Measurements from ENCODE around the gene WDR41. TPM values are rescaled to one million over a fixed set of nuclear protein-coding genes. Genes with fewer than 3 reads are reported as not detected.
A peak's percentile ranks its signal among the peaks of the same experiment; 100 is the strongest.
"Not testable (repeated sequence)": the region's sequence is repeated elsewhere in the genome, so short reads cannot be mapped to it uniquely, and the experiment has no call there.

The WDR41 gene
- total RNA-seq, 1 experiment from 2014 or later, result 53.1 TPM

DNA sequence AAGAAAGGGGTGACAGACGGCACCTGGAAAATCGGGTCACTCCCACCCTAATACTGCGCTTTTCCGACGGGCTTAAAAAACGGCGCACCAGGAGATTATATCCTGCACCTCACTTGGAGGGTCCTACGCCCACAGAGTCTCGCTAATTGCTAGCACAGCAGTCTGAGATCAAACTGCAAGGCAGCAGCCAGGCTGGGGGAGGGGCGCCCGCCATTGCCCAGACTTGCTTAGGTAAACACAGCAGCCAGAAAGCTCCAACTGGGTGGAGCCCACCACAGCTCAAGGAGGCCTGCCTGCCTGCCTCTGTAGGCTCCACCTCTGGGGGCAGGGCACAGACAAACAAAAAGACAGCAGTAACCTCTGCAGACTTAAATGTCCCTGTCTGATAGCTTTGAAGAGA lies 17.1 kb downstream of the WDR41 start:
- DNase-seq; H3K36me3 ChIP-seq (replicated peaks; ENCODE audit: control insufficient read depth, insufficient read depth, low read length); H3K27me3 ChIP-seq (ENCODE audit: control insufficient read depth, insufficient read depth, low read length); H3K4me3 ChIP-seq (ENCODE audit: insufficient read depth, low read depth, low read length): not testable (repeated sequence)

- DNase-seq; H3K27me3 ChIP-seq (ENCODE audit: control insufficient read depth, insufficient read depth, low read length); H3K4me3 ChIP-seq (ENCODE audit: insufficient read depth, low read depth, low read length); H3K36me3 ChIP-seq (replicated peaks; ENCODE audit: control insufficient read depth, insufficient read depth, low read length): not testable (repeated sequence)
These were observed 23.2 kb downstream of the WDR41 start for GRCh38 chr5:77468875-77469274.

DNA sequence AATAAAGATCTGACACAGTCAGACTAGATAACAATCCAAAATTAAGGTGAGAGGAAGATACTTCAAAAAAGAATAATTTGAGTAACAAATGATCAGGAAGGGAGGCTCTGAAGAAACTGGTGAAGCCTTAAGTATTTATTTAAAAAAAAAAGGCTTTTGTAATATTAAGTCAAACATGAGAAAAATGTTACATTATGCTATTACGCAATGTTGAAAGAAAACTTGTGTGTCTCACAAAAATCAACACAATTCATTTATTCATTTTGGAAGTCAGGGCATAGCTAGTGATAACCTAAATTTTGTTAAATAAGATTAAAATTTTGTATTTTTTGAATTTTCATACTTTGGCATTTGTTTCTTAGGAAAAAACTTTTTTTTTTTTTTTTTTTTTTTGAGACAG lies 28.2 kb downstream of the WDR41 start:
- no peak for DNase-seq
- Histone ChIP-seq H3K4me3 (ENCODE audit: insufficient read depth, low read depth, low read length) (no peak overlapping the region), H3K27me3 (ENCODE audit: control insufficient read depth, insufficient read depth, low read length) (no peaks in the 10 kb centered on the region), H3K36me3 (replicated peaks; ENCODE audit: control insufficient read depth, insufficient read depth, low read length) (no peaks in the 10 kb centered on the region)

DNA sequence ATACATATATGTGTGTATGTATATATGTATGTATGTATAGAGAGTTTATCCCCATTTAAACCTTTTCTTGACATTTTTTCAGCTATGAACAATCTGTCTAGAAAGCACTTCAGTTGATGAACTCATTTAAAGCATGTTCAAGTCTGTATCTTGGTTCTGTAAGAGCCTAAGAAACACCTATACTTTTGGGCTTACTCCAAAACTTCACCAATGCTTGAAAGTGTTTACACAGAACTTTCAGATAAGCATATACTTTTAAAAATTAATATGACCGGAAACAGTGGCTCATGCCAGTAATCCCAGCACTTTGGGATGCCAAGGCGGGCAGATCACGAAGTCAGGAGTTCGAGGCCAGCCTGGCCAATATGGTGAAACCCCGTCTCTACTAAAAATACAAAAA lies 30.8 kb downstream of the WDR41 start:
- H3K27me3 ChIP-seq (ENCODE audit: control insufficient read depth, insufficient read depth, low read length), result no peaks in the 10 kb centered on the region
- no peak for DNase-seq
- no peaks in the 10 kb centered on the region for H3K36me3 ChIP-seq (replicated peaks; ENCODE audit: control insufficient read depth, insufficient read depth, low read length)
- H3K4me3 ChIP-seq (ENCODE audit: insufficient read depth, low read depth, low read length), result no peak overlapping the region

- H3K36me3 ChIP-seq (replicated peaks; ENCODE audit: control insufficient read depth, insufficient read depth, low read length), result no peaks in the 10 kb centered on the region
- no peak for DNase-seq
- no peak overlapping the region for H3K4me3 ChIP-seq (ENCODE audit: insufficient read depth, low read depth, low read length)
- H3K27me3 ChIP-seq (ENCODE audit: control insufficient read depth, insufficient read depth, low read length), result no peaks in the 10 kb centered on the region
These were observed 38.0 kb downstream of the WDR41 start for GRCh38 chr5:77454123-77454522.

DNA sequence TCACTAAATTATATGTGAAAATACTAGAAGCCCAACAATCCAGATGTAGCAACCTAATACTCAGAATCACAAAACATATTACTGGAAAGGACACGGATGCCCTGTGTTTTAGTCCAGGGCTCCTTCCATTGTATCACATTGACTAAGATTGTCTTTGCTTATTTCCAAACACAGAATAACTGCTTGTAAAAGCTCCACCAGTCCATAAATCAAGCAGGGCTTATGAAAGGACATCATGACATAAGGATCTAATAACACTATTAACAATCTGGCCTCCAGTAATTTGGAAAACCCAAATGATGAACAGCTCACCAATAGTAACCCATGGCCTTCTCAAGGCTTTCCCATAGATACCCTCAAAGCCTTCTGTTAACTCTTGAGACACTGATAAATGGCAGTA lies 39.8 kb downstream of the WDR41 start:
- H3K36me3 ChIP-seq (replicated peaks; ENCODE audit: control insufficient read depth, insufficient read depth, low read length), result no peaks in the 10 kb centered on the region

GRCh38 chr5:77449981-77450380 lies 42.1 kb downstream of the WDR41 start:
- DNase-seq, result no peak
- Histone ChIP-seq H3K27me3 (ENCODE audit: control insufficient read depth, insufficient read depth, low read length) (no peaks in the 10 kb centered on the region), H3K4me3 (ENCODE audit: insufficient read depth, low read depth, low read length) (no peak overlapping the region), H3K36me3 (replicated peaks; ENCODE audit: control insufficient read depth, insufficient read depth, low read length) (no peaks in the 10 kb centered on the region)

More for the DNA sequence above, 39.8 kb downstream of the WDR41 start:
- DNase-seq, result no peak
- H3K4me3 ChIP-seq (ENCODE audit: insufficient read depth, low read depth, low read length), result no peak overlapping the region
- H3K27me3 ChIP-seq (ENCODE audit: control insufficient read depth, insufficient read depth, low read length), result no peaks in the 10 kb centered on the region

DNA sequence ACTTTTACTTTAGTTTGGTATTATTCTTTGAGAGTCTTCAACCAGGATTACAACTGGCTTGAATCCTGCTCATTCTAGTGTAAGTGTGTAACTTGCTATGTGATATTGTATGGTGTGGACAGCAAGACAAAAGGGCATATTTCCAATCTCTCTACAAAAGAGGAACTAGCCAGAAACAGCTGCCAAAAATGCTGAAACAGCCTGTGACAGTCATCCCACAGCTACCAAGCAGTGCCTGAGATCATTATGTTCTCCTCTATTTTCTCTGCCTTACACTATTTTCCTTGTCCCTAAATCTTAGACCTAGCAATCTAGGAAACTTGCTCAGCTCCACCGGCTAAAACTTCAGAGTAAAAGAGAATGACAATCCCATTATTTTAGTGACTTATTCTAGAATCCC lies 42.8 kb downstream of the WDR41 start:
- Histone ChIP-seq H3K4me3 (ENCODE audit: insufficient read depth, low read depth, low read length) (no peak overlapping the region), H3K36me3 (replicated peaks; ENCODE audit: control insufficient read depth, insufficient read depth, low read length) (no peaks in the 10 kb centered on the region), H3K27me3 (ENCODE audit: control insufficient read depth, insufficient read depth, low read length) (no peaks in the 10 kb centered on the region)
- DNase-seq, result no peak

DNA sequence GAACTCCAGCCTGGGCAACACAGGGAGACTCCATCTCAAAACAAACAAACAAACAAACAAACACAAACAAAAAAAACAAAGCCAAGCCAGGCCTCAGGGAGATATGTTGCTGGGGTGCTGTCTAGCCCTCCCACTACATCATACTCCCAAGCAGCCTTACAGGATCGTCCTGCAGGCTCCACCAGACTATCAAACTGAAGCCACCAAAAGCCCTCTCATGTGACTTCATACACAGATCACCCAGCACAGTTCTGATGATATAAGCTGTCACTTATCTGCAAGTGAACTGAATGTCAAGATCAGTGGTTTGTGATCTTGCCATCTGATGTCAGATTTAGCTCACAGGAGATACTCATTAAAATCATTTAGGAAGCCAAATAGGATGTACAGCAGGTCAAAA lies 43.3 kb downstream of the WDR41 start:
- Histone ChIP-seq H3K4me3 (ENCODE audit: insufficient read depth, low read depth, low read length) (no peak overlapping the region), H3K27me3 (ENCODE audit: control insufficient read depth, insufficient read depth, low read length) (no peaks in the 10 kb centered on the region), H3K36me3 (replicated peaks; ENCODE audit: control insufficient read depth, insufficient read depth, low read length) (no peaks in the 10 kb centered on the region)
- DNase-seq, result no peak

DNA sequence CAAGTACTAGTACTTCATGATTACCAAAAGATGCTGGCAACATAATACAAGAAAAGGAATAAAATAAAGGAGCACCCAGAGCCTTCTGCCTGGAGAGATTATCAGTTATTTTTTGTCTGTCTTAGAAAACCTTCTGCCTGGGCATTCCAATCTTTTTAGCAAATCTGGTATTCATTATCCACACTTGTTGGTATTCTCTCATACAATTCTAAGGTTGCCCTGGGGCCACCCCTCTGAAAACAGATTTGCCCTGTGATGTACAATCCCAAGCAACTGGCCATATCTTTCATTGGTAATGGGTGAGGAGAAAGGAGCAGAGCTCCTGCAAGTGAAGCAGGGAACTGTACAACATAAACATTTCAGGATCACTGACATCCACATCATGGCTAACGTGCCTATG lies 47.8 kb downstream of the WDR41 start:
- Histone ChIP-seq H3K27me3 (ENCODE audit: control insufficient read depth, insufficient read depth, low read length) (no peaks in the 10 kb centered on the region), H3K36me3 (replicated peaks; ENCODE audit: control insufficient read depth, insufficient read depth, low read length) (no peaks in the 10 kb centered on the region), H3K4me3 (ENCODE audit: insufficient read depth, low read depth, low read length) (no peak overlapping the region)
- no peak for DNase-seq

- no peaks in the 10 kb centered on the region for H3K36me3 ChIP-seq (replicated peaks; ENCODE audit: control insufficient read depth, insufficient read depth, low read length)
- H3K27me3 ChIP-seq (ENCODE audit: control insufficient read depth, insufficient read depth, low read length), result no peaks in the 10 kb centered on the region
- H3K4me3 ChIP-seq (ENCODE audit: insufficient read depth, low read depth, low read length), result no peak overlapping the region
- no peak for DNase-seq
These were observed 48.4 kb downstream of the WDR41 start for GRCh38 chr5:77443670-77444069.

DNA sequence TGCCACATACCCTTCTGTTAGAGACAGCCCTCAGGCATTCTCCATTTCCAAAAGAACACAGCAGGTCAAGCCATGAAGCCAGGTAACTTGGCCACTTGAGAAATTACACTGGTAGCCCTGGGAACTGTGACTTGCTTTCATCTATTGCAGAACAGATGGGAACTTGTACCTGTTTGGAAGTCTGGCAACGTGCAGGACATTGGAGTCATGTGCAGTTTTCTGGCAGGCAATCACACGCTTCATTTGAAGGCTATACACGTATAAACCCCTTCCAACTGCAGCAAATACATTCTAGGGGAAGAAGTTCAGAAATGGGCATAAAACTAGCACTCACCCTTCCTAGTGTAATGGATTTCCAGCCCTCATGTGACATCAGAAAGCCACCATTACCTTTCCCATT lies 54.0 kb downstream of the WDR41 start:
- no peak overlapping the region for H3K4me3 ChIP-seq (ENCODE audit: insufficient read depth, low read depth, low read length)
- no peak for DNase-seq
- H3K36me3 ChIP-seq (replicated peaks; ENCODE audit: control insufficient read depth, insufficient read depth, low read length), result no peaks in the 10 kb centered on the region
- no peaks in the 10 kb centered on the region for H3K27me3 ChIP-seq (ENCODE audit: control insufficient read depth, insufficient read depth, low read length)

DNA sequence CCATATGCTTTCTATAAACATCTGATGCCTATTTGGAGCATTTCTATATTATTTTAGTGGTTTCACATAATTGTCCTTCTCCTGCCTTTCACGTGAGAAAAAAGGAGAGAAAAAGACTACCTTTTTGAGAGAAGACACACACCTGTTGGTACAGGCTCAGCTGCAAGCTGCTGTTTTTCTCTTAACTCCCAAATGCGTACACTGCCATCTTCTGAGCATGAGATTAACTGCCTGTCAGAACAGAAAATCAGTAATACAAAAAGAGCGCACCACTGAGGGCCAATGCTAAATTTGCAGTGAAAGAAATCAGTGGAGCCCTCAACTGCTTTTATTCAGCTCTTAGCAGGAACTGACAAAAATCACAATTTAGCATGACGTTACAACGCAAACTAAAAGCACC lies 54.9 kb downstream of the WDR41 start:
- DNase-seq, result peak; percentile 15
- 0 out of 2 replicates have a peak, but pooled peaks cover 1% of the 10 kb centered on the region for H3K36me3 ChIP-seq (replicated peaks; ENCODE audit: control insufficient read depth, insufficient read depth, low read length)
- H3K4me3 ChIP-seq (ENCODE audit: insufficient read depth, low read depth, low read length), result no peak overlapping the region
- no peaks in the 10 kb centered on the region for H3K27me3 ChIP-seq (ENCODE audit: control insufficient read depth, insufficient read depth, low read length)

GRCh38 chr5:77431719-77432118 lies 60.4 kb downstream of the WDR41 start:
- H3K27me3 ChIP-seq (ENCODE audit: control insufficient read depth, insufficient read depth, low read length), result no peaks in the 10 kb centered on the region
- H3K36me3 ChIP-seq (replicated peaks; ENCODE audit: control insufficient read depth, insufficient read depth, low read length), result peaks cover 4% of the 10 kb centered on the region; the same call in 1 of the 2 replicates
- H3K4me3 ChIP-seq (ENCODE audit: insufficient read depth, low read depth, low read length), result no peak overlapping the region
- no peak for DNase-seq

- Histone ChIP-seq H3K4me3 (ENCODE audit: insufficient read depth, low read depth, low read length) (no peak overlapping the region), H3K27me3 (ENCODE audit: control insufficient read depth, insufficient read depth, low read length) (no peaks in the 10 kb centered on the region)
- DNase-seq, result no peak
These were observed 60.8 kb downstream of the WDR41 start for GRCh38 chr5:77431286-77431685.

GRCh38 chr5:77430726-77431125 lies 61.4 kb downstream of the WDR41 start:
- Histone ChIP-seq H3K36me3 (replicated peaks; ENCODE audit: control insufficient read depth, insufficient read depth, low read length) (peaks cover 4% of the 10 kb centered on the region; the same call in 1 of the 2 replicates), H3K27me3 (ENCODE audit: control insufficient read depth, insufficient read depth, low read length) (no peaks in the 10 kb centered on the region), H3K4me3 (ENCODE audit: insufficient read depth, low read depth, low read length) (no peak overlapping the region)
- DNase-seq, result no peak

More at GRCh38 chr5:77431286-77431685, 60.8 kb downstream of the WDR41 start:
- peaks cover 4% of the 10 kb centered on the region; the same call in 1 of the 2 replicates for H3K36me3 ChIP-seq (replicated peaks; ENCODE audit: control insufficient read depth, insufficient read depth, low read length)
